Fibroblast of mammary gland (primary cell): ENCODE measurements around the gene OR8D2.
"Not testable (repeated sequence)": the region's sequence is repeated elsewhere in the genome, so short reads cannot be mapped to it uniquely, and the experiment has no call there.

ENCODE experiments used
- DNase-seq: peaks from one replicate; pipeline ENCODE4 v3.0.0-alpha.2; 2010; ENCODE audit warnings: low read depth
- H3K4me3 ChIP-seq: 2 replicates; pipeline ENCODE4 v1.5.1; 2011; ENCODE audit warnings: low read depth, mild to moderate bottlenecking, low read length, moderate library complexity; ENCODE audit not compliant: control insufficient read depth
- TF ChIP-seq, protein P1 (sequence below): conservative IDR thresholded peaks from 2 replicates; pipeline ENCODE4 v1.5.1; 2011; ENCODE audit warnings: low read depth, low read length, inconsistent platforms; ENCODE audit not compliant: control insufficient read depth, insufficient read depth

OR8D2 gene

DNA sequence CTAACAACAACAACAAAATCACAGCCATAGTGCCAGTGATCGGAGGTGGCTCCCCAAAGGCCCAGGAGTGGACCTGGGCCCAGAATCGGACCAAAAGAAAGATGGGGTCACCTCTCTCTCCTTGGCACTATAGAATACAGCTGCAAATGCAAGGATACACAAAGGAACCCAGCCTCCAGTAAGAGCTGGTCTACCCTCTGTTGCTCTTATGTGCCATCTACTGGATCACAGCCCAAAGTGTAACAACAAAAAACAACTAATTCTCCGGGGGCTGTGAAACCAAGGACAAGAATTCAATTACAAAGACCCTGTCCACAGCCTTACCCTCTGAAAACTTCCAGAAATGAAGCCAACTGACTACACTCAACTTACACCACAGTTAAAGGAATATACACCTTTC, 42.2 kb downstream of the OR8D2 start:
- TF ChIP-seq, protein P1, sequence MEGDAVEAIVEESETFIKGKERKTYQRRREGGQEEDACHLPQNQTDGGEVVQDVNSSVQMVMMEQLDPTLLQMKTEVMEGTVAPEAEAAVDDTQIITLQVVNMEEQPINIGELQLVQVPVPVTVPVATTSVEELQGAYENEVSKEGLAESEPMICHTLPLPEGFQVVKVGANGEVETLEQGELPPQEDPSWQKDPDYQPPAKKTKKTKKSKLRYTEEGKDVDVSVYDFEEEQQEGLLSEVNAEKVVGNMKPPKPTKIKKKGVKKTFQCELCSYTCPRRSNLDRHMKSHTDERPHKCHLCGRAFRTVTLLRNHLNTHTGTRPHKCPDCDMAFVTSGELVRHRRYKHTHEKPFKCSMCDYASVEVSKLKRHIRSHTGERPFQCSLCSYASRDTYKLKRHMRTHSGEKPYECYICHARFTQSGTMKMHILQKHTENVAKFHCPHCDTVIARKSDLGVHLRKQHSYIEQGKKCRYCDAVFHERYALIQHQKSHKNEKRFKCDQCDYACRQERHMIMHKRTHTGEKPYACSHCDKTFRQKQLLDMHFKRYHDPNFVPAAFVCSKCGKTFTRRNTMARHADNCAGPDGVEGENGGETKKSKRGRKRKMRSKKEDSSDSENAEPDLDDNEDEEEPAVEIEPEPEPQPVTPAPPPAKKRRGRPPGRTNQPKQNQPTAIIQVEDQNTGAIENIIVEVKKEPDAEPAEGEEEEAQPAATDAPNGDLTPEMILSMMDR, result no peak
- no peak overlapping the region for H3K4me3 ChIP-seq
- no peak for DNase-seq

DNA sequence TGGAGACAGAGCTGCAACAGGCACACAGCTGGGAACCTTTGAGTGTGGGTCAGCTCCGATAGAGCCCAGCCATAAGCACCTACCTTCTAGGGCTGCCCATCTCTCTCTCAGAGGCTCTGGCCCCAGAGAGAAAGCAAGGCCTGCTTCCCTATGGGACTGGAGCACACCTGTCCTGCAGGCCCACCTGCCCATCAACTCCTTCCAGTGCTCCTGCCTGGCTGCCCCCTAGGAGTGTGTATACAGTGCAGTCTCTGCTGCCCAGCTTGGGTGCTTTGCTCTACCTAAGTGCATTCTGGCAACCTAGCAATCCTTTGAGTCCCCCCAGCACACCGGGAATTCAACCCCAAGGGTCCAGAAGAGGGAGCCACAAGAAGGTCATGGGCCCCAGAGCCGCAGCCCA, 42.8 kb downstream of the OR8D2 start:
- TF ChIP-seq, protein P1, result no peak
- no peak overlapping the region for H3K4me3 ChIP-seq
- no peak for DNase-seq

DNA sequence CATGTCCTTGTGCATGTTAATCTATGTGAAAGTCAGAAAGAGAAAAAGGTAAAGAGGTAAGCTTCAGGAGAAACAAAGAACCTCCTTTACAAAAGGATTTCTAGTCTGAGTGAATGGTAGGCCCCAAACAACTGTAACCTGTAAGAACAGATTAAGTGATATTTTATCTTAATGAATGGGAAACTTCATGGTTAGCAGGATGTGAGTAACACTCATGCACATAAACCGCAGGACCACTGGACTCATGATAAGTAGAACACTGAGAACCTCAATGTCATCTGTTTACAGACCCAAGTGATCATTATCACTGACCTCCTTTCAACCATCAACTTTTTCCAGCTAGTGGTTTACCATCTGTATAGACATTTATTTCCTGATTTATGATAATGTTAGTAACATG, 43.9 kb downstream of the OR8D2 start:
- TF ChIP-seq, protein P1, result no peak
- peak; percentile 30 for DNase-seq
- H3K4me3 ChIP-seq, result no peak overlapping the region

DNA sequence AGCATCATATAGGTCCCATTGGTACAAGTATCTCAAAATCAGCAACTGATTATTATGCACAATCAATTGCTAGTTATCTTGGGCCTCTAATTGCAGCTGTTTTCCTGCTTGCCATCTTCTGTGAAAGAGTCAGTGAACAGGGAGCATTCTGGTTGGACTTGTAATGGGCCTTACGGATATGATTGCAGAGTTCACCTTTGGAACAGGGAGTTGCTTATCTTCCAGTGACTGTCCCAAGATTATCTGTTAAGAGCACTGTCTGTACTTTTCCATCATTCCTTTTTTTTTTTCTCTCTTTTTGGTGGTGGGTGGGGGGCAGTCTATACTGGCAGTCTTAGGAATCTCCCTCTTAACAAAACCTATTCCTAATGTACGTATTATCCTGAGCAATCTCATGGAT, 46.0 kb downstream of the OR8D2 start:
- no peak overlapping the region for H3K4me3 ChIP-seq
- TF ChIP-seq, protein P1, result no peak
- no peak for DNase-seq

DNA sequence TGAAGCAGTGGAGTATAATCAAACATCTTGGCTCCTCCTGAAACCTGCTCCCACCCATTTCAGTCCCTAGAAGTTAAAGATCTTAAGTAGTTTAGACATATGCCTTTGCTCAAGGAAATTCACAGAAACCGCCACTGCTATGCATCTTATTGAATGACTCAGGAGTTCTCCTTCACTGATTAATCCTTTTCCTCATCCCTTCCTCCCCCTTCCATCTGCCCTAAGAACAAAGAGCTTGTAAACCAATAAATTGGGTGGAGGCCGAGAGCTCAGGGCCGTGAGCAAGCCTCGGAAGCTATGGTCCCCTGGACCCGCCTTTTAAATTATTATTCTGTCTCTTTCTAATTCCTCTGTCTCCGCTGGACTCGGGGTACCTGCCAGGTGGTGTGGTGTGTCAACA, 49.1 kb downstream of the OR8D2 start:
- H3K4me3 ChIP-seq, DNase-seq: not testable (repeated sequence)
